ENCODE measurements around the gene CISH. TPM values are rescaled to one million over a fixed set of nuclear protein-coding genes. Genes with fewer than 3 reads are reported as not detected.
A peak's percentile ranks its signal among the peaks of the same experiment; 100 is the strongest.

The CISH gene
- total and polyA plus RNA-seq, 7 experiments from 2014 or later: 10.9 to 486 (median 47.5) TPM

DNA sequence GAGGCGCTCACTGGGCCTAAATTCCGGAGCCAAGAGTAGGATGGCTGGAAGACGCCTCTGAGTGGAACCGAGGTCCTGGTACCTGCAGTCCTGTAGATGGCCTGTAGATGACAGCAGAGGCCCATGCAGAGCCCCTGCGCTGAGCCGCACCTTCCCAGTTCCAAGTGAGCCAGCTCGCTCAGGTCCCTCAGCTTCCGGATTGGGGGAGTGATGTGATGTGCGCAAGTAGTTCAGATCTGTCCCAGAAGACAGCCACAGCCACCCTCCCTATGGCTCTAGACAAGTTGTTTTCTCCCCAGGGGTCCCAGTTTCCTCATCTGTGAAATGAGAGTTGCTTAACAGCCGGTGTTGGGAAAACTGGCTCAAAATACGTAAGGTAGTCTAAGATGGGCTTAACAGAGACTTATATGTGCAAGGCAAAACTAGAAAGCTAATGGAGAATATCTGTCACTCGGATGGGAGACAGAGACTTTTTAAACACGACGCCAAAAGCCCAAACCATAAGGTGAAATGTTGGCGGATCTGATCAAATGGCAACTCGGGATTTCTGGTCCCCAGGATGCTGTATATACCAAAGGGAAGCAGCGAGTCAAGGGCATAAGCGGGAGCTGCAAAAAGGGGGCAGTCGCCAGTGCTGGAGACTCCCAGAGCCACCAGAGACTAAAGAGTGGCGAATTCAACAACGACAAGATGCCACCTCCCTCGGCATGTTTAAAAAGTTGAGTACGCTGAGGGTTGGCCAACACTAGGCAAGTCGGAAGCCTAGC is 4.6 kb upstream of the CISH start:
- peaks cover 0 to 4% (median 0%) of the 10 kb centered on the region in 3 experiments for H3K36me3 ChIP-seq (ENCODE audit: control insufficient read depth in 2 of 3, insufficient read depth in 3 of 3, low read length in 3 of 3)
- intact Hi-C loops (cut with micrococcal nuclease): loop anchor here (1.0 to 10.0 kb wide), 25 partner anchors 17 to 1539 kb away; partner anchors contain the start of genes MANF (in 2 of the 2), TEX264 (in 2 of the 2), CYB561D2 (in 1 of the 2) and DCAF1 (in 1 of the 2)
- ChIA-PET POLR2A (interaction anchor here (0.6 to 25.1 kb wide), 17 partner anchors 14 to 1676 kb away, joined by 3 to 730 read pairs (median 4); partner anchors contain the start of genes C3orf18, DOCK3, HEMK1 and MANF), CTCF (interaction anchor here (0.8 to 13.9 kb wide), 27 partner anchors 8 to 884 kb away, joined by 3 to 578 read pairs (median 5); partner anchors contain the start of genes C3orf18, DCAF1 and HEMK1)
- peak; percentile 60 to 82 (median 79) for DNase-seq
- peaks cover 0 to 64% (median 0%) of the 10 kb centered on the region in 5 donors for H3K36me3 Mint-ChIP-seq
- peaks cover 0 to 4% (median 0%) of the 10 kb centered on the region in 11 donors for H3K9me3 Mint-ChIP-seq
- H3K4me1 ChIP-seq (ENCODE audit: control insufficient read depth in 2 of 2, insufficient read depth in 2 of 2, low read length in 2 of 2): peaks cover 60 to 63% of the 10 kb centered on the region in 2 donors
- peak overlapping the region; percentile 77 for H3K4me3 ChIP-seq (ENCODE audit: low read length)
- peak overlapping the region; percentile 64 for H3K27ac ChIP-seq (ENCODE audit: low read depth, low read length)
- no peaks in the 10 kb centered on the region for H3K27me3 ChIP-seq (ENCODE audit: control insufficient read depth in 2 of 2, insufficient read depth in 2 of 2, low read length in 2 of 2)
- peak overlapping the region; percentile 87 to 97 (median 92) for H3K4me3 Mint-ChIP-seq
- peak; percentile 55 for ATAC-seq
- H3K27ac Mint-ChIP-seq: peak overlapping the region; percentile 88 to 96 (median 91)
- peaks cover 46 to 74% (median 68%) of the 10 kb centered on the region in 7 donors for H3K4me1 Mint-ChIP-seq
- H3K9me3 ChIP-seq (ENCODE audit: control insufficient read depth in 2 of 3, low read length in 3 of 3): no peaks in the 10 kb centered on the region
- H3K27me3 Mint-ChIP-seq: peaks cover 0 to 2% (median 0%) of the 10 kb centered on the region in 5 donors

DNA sequence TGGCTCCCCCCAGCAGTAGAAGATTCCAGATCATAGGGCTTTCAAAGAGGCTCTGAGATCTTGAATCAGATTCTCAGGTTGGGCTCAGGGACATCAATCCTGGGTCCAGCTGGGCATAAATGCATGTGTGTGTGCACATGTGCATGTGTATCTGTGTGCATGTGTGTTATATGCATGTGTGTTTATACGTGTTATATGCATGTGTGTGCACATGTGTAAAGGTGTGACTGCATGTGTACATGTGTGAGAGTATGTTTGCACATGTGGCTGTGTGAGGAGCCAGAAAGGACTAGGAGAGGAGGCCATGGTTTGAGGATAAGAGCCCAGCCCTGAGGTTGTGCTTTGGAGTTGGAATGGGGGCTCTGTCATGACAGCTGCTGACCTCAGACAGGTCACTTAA is 3.6 kb upstream of the CISH start:
- ChIA-PET CTCF (interaction anchor here (0.7 to 13.9 kb wide), 19 partner anchors 10 to 1185 kb away, joined by 3 to 578 read pairs (median 7); partner anchors contain the start of genes C3orf18, DCAF1 and HEMK1), POLR2A (interaction anchor here (2.4 to 25.1 kb wide), 5 partner anchors 13 to 774 kb away, joined by 14 to 730 read pairs (median 34); partner anchors contain the start of genes C3orf18, HEMK1 and RBM15B)
- no peak for ATAC-seq
- H3K27ac ChIP-seq (ENCODE audit: low read depth, low read length): no peak overlapping the region
- H3K4me3 Mint-ChIP-seq: peak overlapping the region in 2 of 10 donors; percentile 1 to 91
- H3K9me3 ChIP-seq (ENCODE audit: control insufficient read depth in 2 of 3, low read length in 3 of 3): no peaks in the 10 kb centered on the region
- peaks cover 0 to 13% (median 3%) of the 10 kb centered on the region in 3 experiments for H3K36me3 ChIP-seq (ENCODE audit: control insufficient read depth in 2 of 3, insufficient read depth in 3 of 3, low read length in 3 of 3)
- no peak for DNase-seq
- peaks cover 0 to 2% (median 0%) of the 10 kb centered on the region in 11 donors for H3K9me3 Mint-ChIP-seq
- H3K27me3 ChIP-seq (ENCODE audit: control insufficient read depth in 2 of 2, insufficient read depth in 2 of 2, low read length in 2 of 2): no peaks in the 10 kb centered on the region
- peaks cover 39 to 70% (median 59%) of the 10 kb centered on the region in 7 donors for H3K4me1 Mint-ChIP-seq
- peaks cover 52 to 55% of the 10 kb centered on the region in 2 donors for H3K4me1 ChIP-seq (ENCODE audit: control insufficient read depth in 2 of 2, insufficient read depth in 2 of 2, low read length in 2 of 2)
- no peak overlapping the region for H3K4me3 ChIP-seq (ENCODE audit: low read length)
- H3K27me3 Mint-ChIP-seq: peaks cover 0 to 2% (median 0%) of the 10 kb centered on the region in 5 donors
- peak overlapping the region in 3 of 9 donors; percentile 14 to 43 (median 30) for H3K27ac Mint-ChIP-seq
- peaks cover 0 to 65% (median 6%) of the 10 kb centered on the region in 5 donors for H3K36me3 Mint-ChIP-seq
- intact Hi-C loops (cut with micrococcal nuclease): loop anchor here (5.0 to 10.0 kb wide), 5 partner anchors 163 to 1540 kb away; partner anchors contain the start of genes DUSP7 (in 1 of the 2) and POC1A (in 1 of the 2)

DNA sequence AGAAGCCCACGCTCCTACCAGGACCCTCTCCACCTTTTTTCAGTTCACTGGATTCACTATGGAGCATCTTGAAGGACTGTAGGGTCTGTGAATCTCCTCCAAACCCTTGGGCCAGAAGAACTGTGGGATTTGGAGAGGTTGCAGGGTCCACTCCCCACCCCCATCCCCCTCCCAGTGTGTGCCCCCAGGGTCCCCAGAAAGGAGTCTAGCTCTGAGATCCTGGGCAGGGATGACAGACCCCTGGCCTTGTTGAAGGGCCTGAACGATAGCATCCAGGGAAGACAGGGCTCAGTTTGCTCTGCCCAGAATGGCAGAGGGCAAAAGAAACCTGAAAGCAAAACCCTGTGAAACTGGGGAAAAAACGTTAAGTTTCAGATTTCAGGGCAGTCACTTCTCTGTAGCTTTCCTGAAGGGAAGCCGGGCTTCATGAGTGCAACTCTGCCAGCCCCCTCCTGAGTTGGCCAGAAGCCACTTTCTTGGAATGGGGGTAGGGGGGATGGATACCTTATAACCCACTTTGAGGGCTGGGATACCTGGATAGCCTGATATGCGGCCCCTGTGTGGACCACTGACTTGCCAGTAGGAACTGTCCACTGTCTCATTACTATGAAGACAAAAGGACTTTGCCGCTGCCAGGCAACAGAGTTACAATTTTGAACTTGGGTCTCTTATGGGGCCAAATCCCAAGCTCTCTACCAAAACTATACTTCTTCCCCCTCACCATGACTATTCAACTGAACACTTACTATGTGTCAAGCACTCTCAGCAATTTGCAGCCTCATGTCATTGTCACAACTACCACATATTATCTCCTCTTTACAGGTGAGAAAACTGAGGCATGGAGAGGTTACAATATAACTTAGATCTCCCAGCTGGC is 1.6 kb upstream of the CISH start:
- Histone ChIP-seq H3K27ac (ENCODE audit: low read depth, low read length) (peak overlapping the region; percentile 93), H3K4me3 (ENCODE audit: low read length) (peak overlapping the region; percentile 93), H3K27me3 (ENCODE audit: control insufficient read depth in 2 of 2, insufficient read depth in 2 of 2, low read length in 2 of 2) (no peaks in the 10 kb centered on the region), H3K4me1 (ENCODE audit: control insufficient read depth in 2 of 2, insufficient read depth in 2 of 2, low read length in 2 of 2) (peaks cover 47 to 49% of the 10 kb centered on the region in 2 donors), H3K9me3 (ENCODE audit: control insufficient read depth in 2 of 3, low read length in 3 of 3) (no peaks in the 10 kb centered on the region), H3K36me3 (ENCODE audit: control insufficient read depth in 2 of 3, insufficient read depth in 3 of 3, low read length in 3 of 3) (peaks cover 0 to 29% (median 12%) of the 10 kb centered on the region in 3 experiments)
- peaks cover 0 to 2% (median 0%) of the 10 kb centered on the region in 5 donors for H3K27me3 Mint-ChIP-seq
- CTCF ChIA-PET: interaction anchor here (0.8 to 13.9 kb wide), 14 partner anchors 8 to 775 kb away, joined by 3 to 578 read pairs (median 6); partner anchors contain the start of genes C3orf18, HEMK1 and MANF
- intact Hi-C loops (cut with micrococcal nuclease): loop anchor here (1.0 to 10.0 kb wide), 8 partner anchors 22 to 1542 kb away; partner anchors contain the start of genes CACNA2D2 (in 1 of the 2), CYB561D2 (in 1 of the 2), DUSP7 (in 1 of the 2) and GNAI2 (in 1 of the 2)
- peaks cover 0 to 2% (median 0%) of the 10 kb centered on the region in 11 donors for H3K9me3 Mint-ChIP-seq
- peaks cover 12 to 68% (median 14%) of the 10 kb centered on the region in 5 donors for H3K36me3 Mint-ChIP-seq
- POLR2A ChIA-PET: interaction anchor here (0.6 to 25.1 kb wide), 4 partner anchors 13 to 65 kb away, joined by 3 to 730 read pairs (median 256); partner anchors contain the start of genes C3orf18 and HEMK1
- peak overlapping the region; percentile 89 to 96 (median 94) for H3K27ac Mint-ChIP-seq
- DNase-seq: no peak
- H3K4me3 Mint-ChIP-seq: peak overlapping the region; percentile 83 to 98 (median 92)
- no peak for ATAC-seq
- H3K4me1 Mint-ChIP-seq: peaks cover 44 to 70% (median 57%) of the 10 kb centered on the region in 7 donors

DNA sequence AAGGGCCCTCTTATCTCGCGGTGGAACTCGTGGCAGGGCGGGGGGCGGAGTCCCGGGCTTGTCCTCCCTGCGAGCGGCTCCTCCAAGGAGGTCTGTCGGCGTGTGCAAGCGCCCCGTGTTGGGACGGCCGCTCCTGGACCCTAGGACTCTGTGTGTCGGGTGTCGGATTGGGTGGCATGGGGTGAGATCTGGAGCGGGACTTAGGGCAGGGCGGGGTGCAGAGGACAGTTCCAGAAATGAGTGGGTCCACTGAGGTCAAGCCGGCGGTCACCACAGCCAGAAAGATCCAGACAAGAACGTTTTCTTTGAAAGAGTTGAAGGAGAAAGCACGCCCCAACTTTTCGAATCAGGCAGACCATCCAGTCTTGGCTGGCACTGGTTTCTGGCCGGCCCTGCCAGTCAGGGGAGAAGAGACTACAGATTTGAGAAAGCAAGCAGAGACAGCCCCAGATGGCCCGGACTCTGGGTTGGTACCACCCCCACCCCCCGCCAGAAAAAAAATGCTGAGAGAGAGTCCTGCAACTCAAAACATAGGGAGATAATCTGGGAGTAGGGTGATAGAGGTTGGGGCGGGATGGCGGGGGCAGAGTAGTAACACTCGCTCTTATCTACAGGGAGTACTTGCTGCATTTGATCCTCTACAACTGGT is 784 bp upstream of the CISH start:
- Histone ChIP-seq H3K4me3 (ENCODE audit: low read length) (peak overlapping the region; percentile 93), H3K36me3 (ENCODE audit: control insufficient read depth in 2 of 3, insufficient read depth in 3 of 3, low read length in 3 of 3) (peaks cover 7 to 36% (median 17%) of the 10 kb centered on the region in 3 experiments), H3K27me3 (ENCODE audit: control insufficient read depth in 2 of 2, insufficient read depth in 2 of 2, low read length in 2 of 2) (no peaks in the 10 kb centered on the region), H3K9me3 (ENCODE audit: control insufficient read depth in 2 of 3, low read length in 3 of 3) (no peaks in the 10 kb centered on the region), H3K27ac (ENCODE audit: low read depth, low read length) (peak overlapping the region; percentile 93), H3K4me1 (ENCODE audit: control insufficient read depth in 2 of 2, insufficient read depth in 2 of 2, low read length in 2 of 2) (peaks cover 48 to 49% of the 10 kb centered on the region in 2 donors)
- ChIA-PET POLR2A (interaction anchor here (0.6 to 25.1 kb wide), 7 partner anchors 12 to 777 kb away, joined by 3 to 730 read pairs (median 13); partner anchors contain the start of genes C3orf18, HEMK1 and MANF), CTCF (interaction anchor here (0.7 to 13.9 kb wide), 11 partner anchors 11 to 779 kb away, joined by 3 to 578 read pairs (median 5); partner anchors contain the start of genes C3orf18, HEMK1, RASSF1 and RBM15B)
- Mint-ChIP-seq H3K9me3 (peaks cover 0 to 2% (median 0%) of the 10 kb centered on the region in 11 donors), H3K27ac (peak overlapping the region; percentile 89 to 96 (median 94)), H3K27me3 (peaks cover 0 to 2% (median 0%) of the 10 kb centered on the region in 5 donors), H3K4me3 (peak overlapping the region; percentile 83 to 98 (median 92)), H3K36me3 (peaks cover 17 to 72% (median 23%) of the 10 kb centered on the region in 5 donors), H3K4me1 (peaks cover 48 to 74% (median 62%) of the 10 kb centered on the region in 7 donors)
- ATAC-seq: no peak
- intact Hi-C loops (cut with micrococcal nuclease): loop anchor here (1.0 to 10.0 kb wide), 8 partner anchors 21 to 1542 kb away; partner anchors contain the start of genes CACNA2D2 (in 1 of the 2), CYB561D2 (in 1 of the 2), DUSP7 (in 1 of the 2) and GNAI2 (in 1 of the 2)
- DNase-seq: peak in 3 of 9 donors; percentile 35 to 45 (median 36)

DNA sequence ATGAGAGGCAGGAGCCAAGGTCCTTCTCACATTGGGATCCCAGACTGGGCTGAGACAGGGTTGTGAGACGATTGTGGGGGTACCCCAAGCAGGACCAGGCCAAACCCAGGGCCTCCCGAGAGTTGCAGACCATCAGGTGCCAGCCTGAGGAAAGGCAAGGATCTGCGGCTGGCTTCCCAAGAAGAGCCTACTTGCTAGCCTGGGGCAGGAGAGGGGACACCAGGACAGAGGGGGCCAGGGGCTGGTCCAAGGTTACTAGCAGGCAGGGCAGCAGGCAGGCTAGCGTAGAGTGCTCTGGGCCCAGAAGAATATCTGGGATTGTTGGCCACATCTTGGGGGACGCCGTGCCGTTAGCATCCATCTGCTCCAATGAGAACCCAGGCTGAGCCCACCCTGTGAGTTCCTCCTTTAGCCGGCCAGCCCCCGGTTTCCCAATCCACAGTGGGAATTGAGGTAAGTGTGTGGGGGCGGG is 546 bp downstream of the CISH start:
- Histone ChIP-seq H3K27me3 (ENCODE audit: control insufficient read depth in 2 of 2, insufficient read depth in 2 of 2, low read length in 2 of 2) (no peaks in the 10 kb centered on the region), H3K27ac (ENCODE audit: low read depth, low read length) (peak overlapping the region; percentile 93), H3K4me3 (ENCODE audit: low read length) (peak overlapping the region; percentile 93), H3K4me1 (ENCODE audit: control insufficient read depth in 2 of 2, insufficient read depth in 2 of 2, low read length in 2 of 2) (peaks cover 56 to 61% of the 10 kb centered on the region in 2 donors), H3K36me3 (ENCODE audit: control insufficient read depth in 2 of 3, insufficient read depth in 3 of 3, low read length in 3 of 3) (peaks cover 9 to 46% (median 17%) of the 10 kb centered on the region in 3 experiments), H3K9me3 (ENCODE audit: control insufficient read depth in 2 of 3, low read length in 3 of 3) (no peaks in the 10 kb centered on the region)
- ChIA-PET CTCF (interaction anchor here (0.9 to 13.9 kb wide), 6 partner anchors 9 to 37 kb away, joined by 3 to 578 read pairs (median 9); partner anchors contain the start of genes C3orf18 and HEMK1), POLR2A (interaction anchor here (0.6 to 25.1 kb wide), 6 partner anchors 11 to 778 kb away, joined by 3 to 730 read pairs (median 52); partner anchors contain the start of genes C3orf18 and HEMK1)
- ATAC-seq (no peak), DNase-seq (no peak)
- peaks cover 0 to 2% (median 0%) of the 10 kb centered on the region in 5 donors for H3K27me3 Mint-ChIP-seq
- H3K9me3 Mint-ChIP-seq: peaks cover 0 to 2% (median 0%) of the 10 kb centered on the region in 11 donors
- H3K27ac Mint-ChIP-seq: peak overlapping the region; percentile 53 to 96 (median 93)
- intact Hi-C loops (cut with micrococcal nuclease): loop anchor here (1.0 to 10.0 kb wide), 9 partner anchors 10 to 1544 kb away; partner anchors contain the start of genes CACNA2D2 (in 1 of the 2), DUSP7 (in 1 of the 2), GNAI2 (in 1 of the 2) and HYAL3 (in 1 of the 2)
- peaks cover 22 to 80% (median 26%) of the 10 kb centered on the region in 5 donors for H3K36me3 Mint-ChIP-seq
- H3K4me1 Mint-ChIP-seq: peaks cover 50 to 80% (median 65%) of the 10 kb centered on the region in 7 donors
- H3K4me3 Mint-ChIP-seq: peak overlapping the region; percentile 83 to 98 (median 92)

Data from naive thymus-derived CD4-positive, alpha-beta T cell (primary cell).